GM18868 (cell line): ENCODE measurements around the gene TUBB4B.

Experiments
- ATAC-seq: cut with Tn5 transposase; IDR thresholded peaks from one replicate; pipeline ENCODE4 v1.9.1; 2021; ENCODE audit warnings: mild to moderate bottlenecking, moderate library complexity; ENCODE audit not compliant: unreplicated experiment

TUBB4B gene

GRCh38 chr9:137212520-137212919, 28.6 kb upstream of the TUBB4B start:
- no peak for ATAC-seq

GRCh38 chr9:137213160-137214060, 27.7 kb upstream of the TUBB4B start:
- no peak for ATAC-seq

GRCh38 chr9:137214620-137215019, 26.5 kb upstream of the TUBB4B start:
- ATAC-seq = no peak

GRCh38 chr9:137215196-137215986, 25.7 kb upstream of the TUBB4B start:
- ATAC-seq = no peak

GRCh38 chr9:137216188-137216965, 24.7 kb upstream of the TUBB4B start:
- ATAC-seq = no peak

GRCh38 chr9:137217276-137218211, 23.5 kb upstream of the TUBB4B start:
- no peak for ATAC-seq

- ATAC-seq = no peak
Observed at GRCh38 chr9:137218212-137218753, 22.8 kb upstream of the TUBB4B start.

GRCh38 chr9:137218754-137219271, 22.3 kb upstream of the TUBB4B start:
- no peak for ATAC-seq

- ATAC-seq = no peak
Observed at GRCh38 chr9:137219757-137220316, 21.2 kb upstream of the TUBB4B start.

- no peak for ATAC-seq
Observed at GRCh38 chr9:137220317-137221094, 20.6 kb upstream of the TUBB4B start.

GRCh38 chr9:137221095-137221505, 20.0 kb upstream of the TUBB4B start:
- no peak for ATAC-seq

- ATAC-seq = no peak
Observed at GRCh38 chr9:137221506-137222111, 19.5 kb upstream of the TUBB4B start.

GRCh38 chr9:137222190-137223077, 18.7 kb upstream of the TUBB4B start, which contains the start of gene RNF208:
Gene RNF208, minus strand, starts transcription at chr9:137222240. Its CDS starts 1,028 bp downstream, at chr9:137221212.
- no peak for ATAC-seq

- ATAC-seq = peak; percentile 73
Observed at GRCh38 chr9:137223078-137223970, 17.8 kb upstream of the TUBB4B start.

GRCh38 chr9:137224830-137225694, 16.0 kb upstream of the TUBB4B start, which contains the start of gene CYSRT1:
Gene CYSRT1, plus strand, starts transcription at chr9:137225174. Its CDS starts 448 bp downstream, at chr9:137225622.
- no peak for ATAC-seq
